GM12865 (cell line): ENCODE results near the gene ANP32A.
A peak's percentile ranks its signal among the peaks of the same experiment; 100 is the strongest.

Experiments used
- DNase-seq: peaks from one replicate; pipeline ENCODE4 v3.0.0; 2010; ENCODE audit warnings: low read depth
- H3K4me3 ChIP-seq: 2 replicates; pipeline ENCODE4 v1.5.1; 2011; ENCODE audit warnings: mild to moderate bottlenecking, low read depth, low read length, control low read depth
- TF ChIP-seq, protein P1 (sequence below): IDR thresholded peaks from 2 replicates; pipeline ENCODE4 v1.5.1; 2011; ENCODE audit warnings: low read length, control low read depth, low read depth, inconsistent platforms; ENCODE audit not compliant: insufficient read depth; ENCODE audit errors: missing control alignments

The ANP32A gene

DNA sequence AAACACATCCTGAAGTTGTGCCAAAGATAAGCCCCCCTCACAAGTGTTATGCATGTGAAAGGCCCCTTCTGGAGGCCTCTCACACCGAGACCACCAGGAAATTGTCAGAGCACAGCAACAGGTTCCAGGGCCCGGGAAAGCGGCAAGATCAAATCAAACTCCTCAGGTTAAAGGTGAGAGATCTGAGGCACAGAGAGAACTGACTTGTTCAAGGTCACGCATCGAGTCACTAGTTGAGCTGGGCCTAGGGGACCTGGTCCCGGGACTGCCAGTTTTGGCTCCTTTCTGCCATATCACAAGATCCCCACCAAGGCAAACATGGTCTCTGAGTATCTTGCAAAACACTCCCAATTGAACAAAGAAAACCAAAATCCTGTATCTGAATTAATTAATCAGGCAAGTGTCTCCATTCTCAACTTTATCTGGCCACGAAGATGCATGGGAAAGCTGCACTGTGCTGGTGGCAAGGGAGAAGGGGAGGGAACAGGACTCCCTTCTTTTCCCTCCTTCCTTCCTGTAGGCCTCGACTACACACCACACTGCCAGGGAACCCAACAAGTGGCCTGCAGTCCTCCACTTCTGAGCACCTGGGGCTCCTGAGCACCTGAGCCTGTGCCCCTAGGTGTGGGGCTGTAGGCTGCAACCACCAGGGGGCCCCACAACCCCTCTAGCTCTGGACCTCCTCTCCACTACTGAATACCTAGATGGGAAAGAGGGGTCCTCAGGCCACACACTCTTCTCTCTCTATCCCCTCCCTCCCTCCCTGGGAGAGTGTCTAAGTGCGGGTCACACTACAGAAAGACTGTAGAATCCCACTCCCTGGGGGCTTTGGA is 37.3 kb downstream of the ANP32A start:
- DNase-seq: peak; percentile 60

DNA sequence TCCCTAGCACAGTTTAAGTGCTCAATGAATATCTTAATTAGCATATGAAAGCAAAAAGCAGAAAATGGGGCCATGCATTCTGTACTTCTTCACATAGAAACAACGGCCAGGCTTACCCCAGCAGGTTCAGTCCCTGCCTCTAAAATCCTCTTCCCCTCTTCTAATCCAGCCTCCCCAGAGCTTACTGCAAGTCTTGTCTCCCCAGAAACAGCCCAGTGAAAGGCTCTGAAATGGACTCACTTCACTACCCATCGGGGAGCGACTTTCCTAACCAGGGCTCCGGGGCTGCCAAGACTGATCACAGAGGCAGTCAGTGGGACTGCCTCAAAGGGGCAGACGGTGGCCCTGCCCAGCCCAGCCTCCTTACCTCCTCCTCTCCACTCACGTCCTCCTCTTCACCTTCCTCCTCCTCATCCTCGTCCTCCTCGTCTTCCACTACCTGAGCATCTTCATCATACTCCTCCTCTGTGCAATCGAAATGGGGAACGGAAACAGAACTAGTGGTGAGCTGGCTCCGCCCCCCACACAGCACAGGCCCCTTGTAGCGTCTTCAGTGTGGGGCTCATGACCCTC is 38.0 kb downstream of the ANP32A start:
- no peak overlapping the region for H3K4me3 ChIP-seq
- TF ChIP-seq, protein P1, sequence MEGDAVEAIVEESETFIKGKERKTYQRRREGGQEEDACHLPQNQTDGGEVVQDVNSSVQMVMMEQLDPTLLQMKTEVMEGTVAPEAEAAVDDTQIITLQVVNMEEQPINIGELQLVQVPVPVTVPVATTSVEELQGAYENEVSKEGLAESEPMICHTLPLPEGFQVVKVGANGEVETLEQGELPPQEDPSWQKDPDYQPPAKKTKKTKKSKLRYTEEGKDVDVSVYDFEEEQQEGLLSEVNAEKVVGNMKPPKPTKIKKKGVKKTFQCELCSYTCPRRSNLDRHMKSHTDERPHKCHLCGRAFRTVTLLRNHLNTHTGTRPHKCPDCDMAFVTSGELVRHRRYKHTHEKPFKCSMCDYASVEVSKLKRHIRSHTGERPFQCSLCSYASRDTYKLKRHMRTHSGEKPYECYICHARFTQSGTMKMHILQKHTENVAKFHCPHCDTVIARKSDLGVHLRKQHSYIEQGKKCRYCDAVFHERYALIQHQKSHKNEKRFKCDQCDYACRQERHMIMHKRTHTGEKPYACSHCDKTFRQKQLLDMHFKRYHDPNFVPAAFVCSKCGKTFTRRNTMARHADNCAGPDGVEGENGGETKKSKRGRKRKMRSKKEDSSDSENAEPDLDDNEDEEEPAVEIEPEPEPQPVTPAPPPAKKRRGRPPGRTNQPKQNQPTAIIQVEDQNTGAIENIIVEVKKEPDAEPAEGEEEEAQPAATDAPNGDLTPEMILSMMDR: no peak
- DNase-seq: no peak

More for the DNA sequence above, 37.3 kb downstream of the ANP32A start:
- TF ChIP-seq, protein P1: peak; percentile 82
- H3K4me3 ChIP-seq: no peak overlapping the region

DNA sequence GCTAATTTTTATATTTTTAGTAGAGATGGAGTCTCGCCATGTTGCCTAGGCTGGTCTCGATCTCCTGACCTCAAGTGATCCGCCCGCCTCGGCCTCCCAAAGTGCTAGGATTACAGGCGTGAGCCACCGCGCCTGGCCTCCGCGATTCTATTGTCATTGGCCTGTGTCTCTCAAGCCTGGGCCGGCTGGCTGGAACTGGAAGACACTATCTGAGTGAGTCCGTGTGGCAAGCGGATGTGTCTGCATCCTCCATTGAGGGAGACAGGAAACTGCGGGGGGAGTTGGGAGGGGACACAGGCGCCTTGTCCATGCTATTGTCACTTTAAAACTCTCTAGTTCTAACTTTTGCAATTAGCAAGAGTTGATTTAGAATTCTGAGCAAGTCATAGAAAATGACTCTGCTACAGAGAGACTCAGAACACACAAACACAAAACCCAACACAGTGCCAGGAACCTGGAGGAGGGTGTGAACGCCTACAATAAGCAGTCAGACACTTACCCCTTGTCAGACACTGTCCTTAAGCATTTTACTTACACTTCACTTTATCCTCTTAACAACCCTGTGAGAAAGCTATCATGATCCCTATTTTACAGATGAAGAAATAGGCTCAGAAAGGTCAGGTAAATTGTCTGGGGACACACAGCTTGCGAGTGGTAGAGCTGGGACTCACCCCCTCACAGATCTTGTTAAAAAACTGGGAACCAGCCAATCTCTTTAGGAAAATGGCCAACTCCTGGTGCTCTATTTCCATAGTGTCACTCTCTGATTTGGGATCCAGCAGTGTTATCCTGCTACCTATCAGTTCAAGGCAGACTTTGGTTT is 38.7 kb downstream of the ANP32A start:
- no peak for DNase-seq
- H3K4me3 ChIP-seq: no peak overlapping the region
- TF ChIP-seq, protein P1: no peak

DNA sequence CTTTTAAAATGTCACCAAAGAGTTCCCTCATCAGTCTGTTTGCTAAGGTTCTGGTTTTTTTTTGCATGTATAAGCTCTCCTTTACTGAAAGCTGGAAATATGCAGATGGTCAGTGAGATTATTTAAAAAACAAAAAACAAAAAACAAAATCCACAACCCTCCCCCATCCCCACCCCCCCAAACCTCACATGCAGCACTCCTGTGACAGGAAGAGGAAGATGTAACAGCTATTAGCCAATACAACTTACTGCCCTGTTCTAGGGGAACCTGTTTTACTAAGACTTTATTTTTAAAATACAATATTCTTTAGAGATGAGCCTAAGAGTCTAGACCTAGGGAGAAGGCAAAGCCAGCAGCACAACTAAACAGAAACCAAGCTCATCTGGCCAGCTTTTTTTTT is 39.5 kb downstream of the ANP32A start:
- H3K4me3 ChIP-seq: no peak overlapping the region
- no peak for DNase-seq
- TF ChIP-seq, protein P1: no peak

DNA sequence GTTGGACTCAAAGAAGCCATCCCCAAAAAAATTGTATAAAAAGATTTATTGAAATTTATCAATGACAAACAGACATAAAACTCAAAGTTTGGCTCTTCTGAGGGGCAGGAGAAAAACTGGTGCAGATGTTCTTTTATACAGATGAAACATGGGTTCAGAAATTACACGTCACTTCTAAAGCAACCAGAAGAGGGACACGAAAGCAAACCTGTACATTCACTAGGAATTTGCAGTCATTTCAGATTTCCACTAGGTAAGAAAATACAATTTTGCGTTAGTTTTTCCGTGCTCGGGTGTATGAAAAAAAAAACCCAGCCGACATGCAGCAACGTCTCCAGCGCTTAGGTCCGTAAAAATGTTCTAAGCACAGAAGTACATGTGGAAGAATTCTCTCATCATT is 41.8 kb downstream of the ANP32A start:
- DNase-seq: no peak
- TF ChIP-seq, protein P1: no peak
- no peak overlapping the region for H3K4me3 ChIP-seq

DNA sequence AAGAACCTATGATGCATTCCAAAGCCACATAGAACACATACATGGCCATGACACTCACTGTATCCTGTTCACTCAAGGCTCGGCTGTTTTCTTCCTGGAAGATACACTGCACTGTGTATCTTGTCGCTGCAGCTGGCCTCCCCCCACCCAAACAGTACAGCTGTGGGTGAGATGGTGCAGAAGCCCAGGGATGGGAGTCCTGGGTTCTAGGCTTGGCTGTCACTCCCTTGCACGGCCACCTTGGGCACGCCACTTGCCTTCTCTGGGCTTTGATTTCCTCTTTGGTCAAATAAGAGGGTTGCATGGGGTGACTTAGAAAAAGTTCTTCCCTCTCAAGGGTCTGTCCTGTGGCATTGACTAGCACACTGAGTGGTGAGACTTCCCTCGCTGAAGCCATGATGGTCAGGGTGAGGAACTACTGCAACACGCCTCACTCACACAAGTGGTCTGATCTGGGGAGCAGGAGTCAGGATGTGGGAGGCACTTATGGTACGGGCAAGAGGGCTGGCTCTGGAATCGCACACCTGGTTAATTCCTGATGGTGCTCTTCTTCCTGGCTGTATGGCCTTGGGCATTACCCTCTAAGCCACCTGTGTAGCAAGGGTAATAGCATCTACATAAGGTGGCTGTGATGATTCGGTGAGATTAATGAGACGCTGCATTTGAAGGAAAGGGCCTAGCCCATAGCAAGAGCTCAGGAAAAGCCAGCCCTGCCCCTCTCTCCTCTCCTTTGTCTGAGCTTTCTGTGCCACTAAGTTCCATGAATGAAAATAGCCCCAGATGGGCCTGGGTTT is 44.0 kb downstream of the ANP32A start:
- no peak for DNase-seq
- TF ChIP-seq, protein P1: no peak
- no peak overlapping the region for H3K4me3 ChIP-seq
